ENCODE data around the gene STXBP4. TPM values are rescaled to one million over a fixed set of nuclear protein-coding genes. Genes with fewer than 3 reads are reported as not detected.

STXBP4 gene
- total RNA-seq, 1 experiment from 2014 or later = 16.8 TPM

GRCh38 chr17:55154101-55154500 is 185.5 kb downstream of the STXBP4 start:
- Mint-ChIP-seq H3K36me3 (ENCODE audit: insufficient read depth, unreplicated experiment) (no peaks in the 10 kb centered on the region), H3K27ac (ENCODE audit: unreplicated experiment) (no peak overlapping the region), H3K4me1 (ENCODE audit: low read depth, unreplicated experiment) (no peaks in the 10 kb centered on the region), H3K4me3 (ENCODE audit: unreplicated experiment) (no peak overlapping the region), H3K27me3 (ENCODE audit: insufficient read depth, unreplicated experiment) (no peaks in the 10 kb centered on the region), H3K9me3 (ENCODE audit: unreplicated experiment) (no peaks in the 10 kb centered on the region)
- Histone ChIP-seq H3K4me3 (ENCODE audit: low read depth, low read length) (no peak overlapping the region), H3K36me3 (ENCODE audit: control insufficient read depth, insufficient read depth, low read length) (no peaks in the 10 kb centered on the region), H3K4me1 (peaks cover 10% of the 10 kb centered on the region; the same call in 1 of the 2 replicates), H3K9me3 (no peaks in the 10 kb centered on the region), H3K27me3 (replicated peaks; ENCODE audit: control insufficient read depth, insufficient read depth, low read length) (no peaks in the 10 kb centered on the region)
- ChIA-PET POLR2A (no interaction called here), CTCF (no interaction called here)
- intact Hi-C loops (cut with micrococcal nuclease; ENCODE audit: unreplicated experiment) = no loop called here
- DNase-seq = no peak
- no TSS peak for BruUV-seq (replicated peaks)
- TF ChIP-seq CTCF (IDR thresholded peaks at IDR 0.05; ENCODE audit: insufficient read depth in 1 of 2, low read depth in 1 of 2, low read length in 1 of 2, severe bottlenecking in 1 of 2, unreplicated experiment in 1 of 2) = no peak

- intact Hi-C loops (cut with micrococcal nuclease; ENCODE audit: unreplicated experiment) = no loop called here
- no peaks in the 10 kb centered on the region for H3K27me3 ChIP-seq (replicated peaks; ENCODE audit: control insufficient read depth, insufficient read depth, low read length)
- H3K4me3 Mint-ChIP-seq (ENCODE audit: unreplicated experiment) = no peak overlapping the region
- no peak overlapping the region for H3K4me3 ChIP-seq (ENCODE audit: low read depth, low read length)
- no peaks in the 10 kb centered on the region for H3K27me3 Mint-ChIP-seq (ENCODE audit: insufficient read depth, unreplicated experiment)
- H3K36me3 Mint-ChIP-seq (ENCODE audit: insufficient read depth, unreplicated experiment) = no peaks in the 10 kb centered on the region
- H3K9me3 Mint-ChIP-seq (ENCODE audit: unreplicated experiment) = no peaks in the 10 kb centered on the region
- H3K4me1 Mint-ChIP-seq (ENCODE audit: low read depth, unreplicated experiment) = no peaks in the 10 kb centered on the region
- no peaks in the 10 kb centered on the region for H3K9me3 ChIP-seq
- TF ChIP-seq CTCF (IDR thresholded peaks at IDR 0.05; ENCODE audit: insufficient read depth in 1 of 2, low read depth in 1 of 2, low read length in 1 of 2, severe bottlenecking in 1 of 2, unreplicated experiment in 1 of 2) = no peak
- no peaks in the 10 kb centered on the region for H3K36me3 ChIP-seq (ENCODE audit: control insufficient read depth, insufficient read depth, low read length)
- DNase-seq = no peak
- no peak overlapping the region for H3K27ac Mint-ChIP-seq (ENCODE audit: unreplicated experiment)
- ChIA-PET CTCF (no interaction called here), POLR2A (no interaction called here)
- no TSS peak for BruUV-seq (replicated peaks)
- H3K4me1 ChIP-seq = peaks cover 10% of the 10 kb centered on the region; the same call in 1 of the 2 replicates
These were observed 187.4 kb downstream of the STXBP4 start for GRCh38 chr17:55155856-55156560.

GRCh38 chr17:55157165-55157564 is 188.6 kb downstream of the STXBP4 start:
- no peaks in the 10 kb centered on the region for H3K9me3 Mint-ChIP-seq (ENCODE audit: unreplicated experiment)
- no peaks in the 10 kb centered on the region for H3K27me3 Mint-ChIP-seq (ENCODE audit: insufficient read depth, unreplicated experiment)
- peaks cover 10% of the 10 kb centered on the region; the same call in 1 of the 2 replicates for H3K4me1 ChIP-seq
- H3K36me3 Mint-ChIP-seq (ENCODE audit: insufficient read depth, unreplicated experiment) = no peaks in the 10 kb centered on the region
- H3K9me3 ChIP-seq = no peaks in the 10 kb centered on the region
- TF ChIP-seq CTCF (IDR thresholded peaks at IDR 0.05; ENCODE audit: insufficient read depth in 1 of 2, low read depth in 1 of 2, low read length in 1 of 2, severe bottlenecking in 1 of 2, unreplicated experiment in 1 of 2) = no peak
- no peak for DNase-seq
- H3K4me1 Mint-ChIP-seq (ENCODE audit: low read depth, unreplicated experiment) = no peaks in the 10 kb centered on the region
- ChIA-PET CTCF (no interaction called here), POLR2A (no interaction called here)
- H3K27ac Mint-ChIP-seq (ENCODE audit: unreplicated experiment) = no peak overlapping the region
- H3K4me3 Mint-ChIP-seq (ENCODE audit: unreplicated experiment) = no peak overlapping the region
- no peaks in the 10 kb centered on the region for H3K27me3 ChIP-seq (replicated peaks; ENCODE audit: control insufficient read depth, insufficient read depth, low read length)
- intact Hi-C loops (cut with micrococcal nuclease; ENCODE audit: unreplicated experiment) = no loop called here
- no peak overlapping the region for H3K4me3 ChIP-seq (ENCODE audit: low read depth, low read length)
- no peaks in the 10 kb centered on the region for H3K36me3 ChIP-seq (ENCODE audit: control insufficient read depth, insufficient read depth, low read length)
- BruUV-seq (replicated peaks) = no TSS peak

Data from Caco-2 (cell line).